Frontal cortex (tissue), 4 donors: ENCODE results near the gene TOGARAM2. TPM values are rescaled to one million over a fixed set of nuclear protein-coding genes. Genes with fewer than 3 reads are reported as not detected.

ENCODE experiments used
- DNase-seq, 2 donors: peaks; one replicate each; pipeline ENCODE4 v3.0.0; 2012; ENCODE audit warnings: low spot score in 2 of 2
- FAIRE-seq: peaks from 2 replicates; lab custom pipeline; 2012; peaks lifted over from hg19 to GRCh38; lab: Jason Lieb, UNC
- total RNA-seq: library from RNA; depleted of rRNA; stranded (reverse); fragments of >200 nt; gene quantifications from one replicate; pipeline ENCODE4 v1.2.3, GENCODE V29; 2014
- donor health status: control.
- donor health status: control.
- donor health status: control.

The TOGARAM2 gene
- total RNA-seq, 1 donor from 2014 or later = under 0.01 TPM

DNA sequence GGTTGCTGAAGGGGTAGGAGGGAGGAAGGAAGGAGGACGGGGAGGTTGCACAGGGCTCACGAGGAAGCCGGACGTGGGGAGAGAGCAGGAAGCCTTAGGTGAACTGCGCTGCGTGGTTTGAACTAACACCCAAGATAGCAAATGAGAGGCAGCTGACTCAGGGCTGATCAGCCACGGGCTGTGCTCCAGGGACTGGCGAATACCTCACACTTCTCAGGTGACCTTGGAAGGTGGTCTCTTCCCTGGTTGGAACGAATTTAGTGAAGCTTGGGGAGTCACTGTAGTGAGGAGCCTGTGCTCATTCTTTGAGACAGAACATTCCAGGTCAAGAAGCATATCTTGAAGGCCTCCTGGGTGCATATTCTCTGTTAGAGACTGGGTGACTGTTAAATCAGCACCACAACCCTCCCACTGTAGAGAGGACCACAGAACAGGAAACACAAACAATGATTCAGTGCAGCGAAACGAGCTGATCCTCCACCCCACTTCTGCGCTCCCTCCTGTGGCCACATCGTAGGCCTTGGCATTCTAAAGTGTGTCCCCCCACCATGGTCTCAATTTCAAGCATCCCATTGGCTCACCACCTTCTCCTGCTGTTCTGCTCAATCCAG is 33.8 kb downstream of the TOGARAM2 start:
- FAIRE-seq (no peak), DNase-seq (no peak)

- no peak for FAIRE-seq
- no peak for DNase-seq
Observed at GRCh38 chr2:29015701-29016470, 34.8 kb downstream of the TOGARAM2 start.

DNA sequence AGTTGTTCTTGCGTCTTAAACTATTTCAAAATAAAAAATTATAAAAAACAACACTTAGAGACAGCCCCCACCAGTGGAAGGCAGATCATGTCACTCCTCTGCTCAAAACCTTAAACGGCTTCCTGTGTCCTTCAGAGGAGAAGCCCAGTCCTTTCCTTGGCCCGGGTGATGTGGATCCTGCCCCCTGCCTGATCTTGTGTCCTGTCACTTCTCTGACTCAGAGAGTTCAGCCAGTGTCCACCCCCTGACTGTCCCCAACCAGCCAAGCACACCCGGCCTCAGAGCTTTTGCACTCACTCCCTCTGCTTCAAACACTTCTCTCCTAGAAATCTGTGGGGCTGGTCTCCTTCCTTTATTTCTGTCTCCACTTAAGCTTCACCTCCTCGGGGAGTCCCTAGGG is 35.4 kb downstream of the TOGARAM2 start:
- no peak for FAIRE-seq
- DNase-seq = no peak

- FAIRE-seq (no peak), DNase-seq (no peak)
Observed at GRCh38 chr2:29017716-29018435, 36.8 kb downstream of the TOGARAM2 start.

GRCh38 chr2:29021886-29022285 is 40.8 kb downstream of the TOGARAM2 start:
- FAIRE-seq = no peak

DNA sequence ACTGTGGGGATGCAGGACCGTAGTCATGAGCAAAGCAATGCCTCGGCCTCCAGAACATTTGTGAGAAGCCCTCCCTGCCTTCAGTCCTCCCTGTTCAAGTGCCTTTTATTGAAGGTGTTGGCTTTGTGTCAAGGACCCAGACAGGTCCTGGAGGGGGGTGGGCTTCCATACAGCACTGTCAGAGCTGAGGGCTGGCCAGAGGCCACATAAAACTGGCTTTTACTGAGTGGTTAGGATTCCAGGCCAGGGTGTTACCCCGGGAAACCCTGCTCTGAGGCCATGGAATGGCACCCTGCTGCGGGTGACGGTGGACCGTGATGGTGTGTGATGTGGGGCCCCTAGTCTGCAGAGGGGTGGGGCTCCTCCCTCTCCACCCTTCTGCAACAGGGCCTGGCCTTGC is 41.6 kb downstream of the TOGARAM2 start:
- no peak for DNase-seq
- no peak for FAIRE-seq

More at GRCh38 chr2:29021886-29022285, 40.8 kb downstream of the TOGARAM2 start:
- DNase-seq = no peak

DNA sequence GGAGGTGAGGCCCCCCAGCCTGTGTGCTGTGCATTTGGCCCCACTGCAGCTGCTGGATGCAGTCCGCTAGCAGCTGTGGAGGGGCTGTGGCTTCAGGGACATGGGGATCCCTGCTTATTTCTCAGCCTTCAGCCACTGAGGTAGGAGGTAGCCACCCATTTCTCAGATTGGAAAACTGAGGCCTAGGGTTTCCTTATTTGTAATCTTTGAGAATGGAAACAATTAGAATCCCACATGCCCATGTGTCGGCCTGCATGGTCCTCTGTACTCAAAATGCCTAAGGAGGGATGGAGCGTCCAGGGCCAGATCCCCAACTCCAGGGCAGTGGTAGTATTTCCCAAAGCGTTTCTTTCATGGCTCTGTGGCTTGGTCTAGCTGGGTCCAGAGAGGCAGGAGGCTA is 42.1 kb downstream of the TOGARAM2 start:
- DNase-seq (no peak), FAIRE-seq (no peak)

GRCh38 chr2:29024882-29025430 is 43.9 kb downstream of the TOGARAM2 start:
- DNase-seq (no peak), FAIRE-seq (no peak)

DNA sequence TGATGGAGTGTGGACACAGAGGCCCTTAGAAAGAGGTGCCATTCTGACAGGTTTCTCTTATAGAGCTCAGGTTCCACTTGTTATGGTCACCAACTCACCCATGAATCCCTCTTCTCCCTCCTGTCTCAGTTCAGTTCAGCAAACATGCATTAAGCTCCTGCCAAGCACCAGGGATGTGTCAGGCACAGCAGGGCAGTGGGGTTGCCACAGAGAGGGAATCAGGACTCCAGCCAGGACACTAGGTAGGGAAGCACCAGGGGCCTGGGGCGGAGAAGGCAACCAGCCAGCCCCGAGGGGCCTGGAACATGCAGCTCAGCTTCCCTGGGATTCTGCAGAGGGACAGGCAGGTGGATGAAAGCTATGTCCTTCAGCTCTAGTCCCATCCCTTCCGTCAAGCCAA is 44.6 kb downstream of the TOGARAM2 start:
- no peak for FAIRE-seq

GRCh38 chr2:29031046-29031445 is 49.9 kb downstream of the TOGARAM2 start:
- no peak for DNase-seq
- no peak for FAIRE-seq

More for the DNA sequence above, 44.6 kb downstream of the TOGARAM2 start:
- DNase-seq = no peak

DNA sequence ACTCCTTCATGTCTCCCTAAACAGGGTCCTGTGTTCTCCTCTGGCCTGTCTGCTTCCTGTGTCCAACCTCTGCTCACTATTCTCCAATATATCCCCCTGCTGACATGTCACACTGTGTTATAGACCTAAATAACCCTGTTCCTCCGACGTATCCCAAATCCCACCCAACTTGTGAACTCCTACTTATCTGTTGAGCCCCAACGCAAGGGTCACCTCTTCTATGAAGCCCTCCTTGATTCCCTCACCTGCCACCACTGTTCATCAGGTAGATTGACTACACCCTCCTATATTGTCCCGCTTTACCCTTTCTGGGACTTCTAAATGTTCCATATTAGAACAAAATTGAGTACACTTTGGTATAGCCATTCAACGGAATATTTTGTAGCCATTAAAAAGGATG is 51.1 kb downstream of the TOGARAM2 start:
- no peak for DNase-seq
- FAIRE-seq = no peak

GRCh38 chr2:29033172-29033571 is 52.1 kb downstream of the TOGARAM2 start:
- FAIRE-seq (no peak), DNase-seq (no peak)

DNA sequence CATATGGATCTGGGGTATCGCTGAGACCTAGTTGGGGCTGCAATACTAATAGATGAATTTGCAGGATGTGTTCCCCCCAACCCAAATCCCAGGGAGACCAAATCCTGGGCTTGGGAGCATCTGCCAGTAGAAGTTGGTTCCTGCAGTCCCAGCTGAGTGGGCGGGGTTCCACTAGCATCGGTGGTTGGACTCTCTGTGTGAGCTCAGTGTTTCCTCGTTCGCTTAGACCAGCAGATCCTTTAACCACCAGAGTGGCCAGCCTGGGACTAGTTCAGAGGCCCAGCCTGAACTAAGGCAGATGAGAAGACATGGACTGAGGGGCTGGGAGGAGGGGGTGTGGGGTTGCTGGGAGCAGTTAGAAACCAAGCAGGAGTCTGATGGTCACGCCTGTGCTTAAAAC is 52.6 kb downstream of the TOGARAM2 start:
- DNase-seq (no peak), FAIRE-seq (no peak)

DNA sequence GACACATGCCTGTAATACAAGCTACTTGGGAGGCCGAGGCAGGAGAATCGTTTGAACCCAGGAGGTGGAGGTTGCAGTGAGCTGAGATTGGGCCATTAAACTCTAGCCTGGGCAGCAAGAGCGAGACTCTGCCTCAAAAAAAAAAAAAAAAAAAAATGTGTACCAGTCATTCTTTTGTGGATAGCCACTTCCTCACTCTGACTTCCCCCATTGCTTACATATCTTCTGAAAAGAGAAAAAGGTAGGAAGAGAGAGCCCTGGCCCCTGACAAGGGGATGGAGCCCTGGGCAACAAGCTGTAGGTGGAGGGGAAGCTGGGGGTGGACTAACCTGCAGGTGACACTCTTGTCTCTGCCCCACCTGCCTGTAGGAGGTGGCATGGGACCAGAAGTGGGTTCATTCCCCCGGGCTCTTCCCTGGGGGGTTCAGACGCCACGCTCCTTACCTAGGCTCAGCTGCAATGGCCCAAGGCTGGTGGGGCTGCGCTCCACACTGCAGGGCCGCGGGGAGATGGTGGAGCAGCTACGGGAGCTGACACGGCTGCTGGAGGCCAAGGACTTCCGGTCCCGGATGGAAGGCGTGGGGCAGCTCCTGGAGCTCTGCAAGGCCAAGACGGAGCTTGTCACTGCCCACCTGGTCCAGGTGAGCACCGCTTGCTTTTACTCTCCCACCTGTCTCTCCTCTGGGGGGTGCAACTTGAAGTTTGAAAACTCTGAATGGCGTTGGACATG is 54.1 kb downstream of the TOGARAM2 start:
- DNase-seq (no peak), FAIRE-seq (no peak)

DNA sequence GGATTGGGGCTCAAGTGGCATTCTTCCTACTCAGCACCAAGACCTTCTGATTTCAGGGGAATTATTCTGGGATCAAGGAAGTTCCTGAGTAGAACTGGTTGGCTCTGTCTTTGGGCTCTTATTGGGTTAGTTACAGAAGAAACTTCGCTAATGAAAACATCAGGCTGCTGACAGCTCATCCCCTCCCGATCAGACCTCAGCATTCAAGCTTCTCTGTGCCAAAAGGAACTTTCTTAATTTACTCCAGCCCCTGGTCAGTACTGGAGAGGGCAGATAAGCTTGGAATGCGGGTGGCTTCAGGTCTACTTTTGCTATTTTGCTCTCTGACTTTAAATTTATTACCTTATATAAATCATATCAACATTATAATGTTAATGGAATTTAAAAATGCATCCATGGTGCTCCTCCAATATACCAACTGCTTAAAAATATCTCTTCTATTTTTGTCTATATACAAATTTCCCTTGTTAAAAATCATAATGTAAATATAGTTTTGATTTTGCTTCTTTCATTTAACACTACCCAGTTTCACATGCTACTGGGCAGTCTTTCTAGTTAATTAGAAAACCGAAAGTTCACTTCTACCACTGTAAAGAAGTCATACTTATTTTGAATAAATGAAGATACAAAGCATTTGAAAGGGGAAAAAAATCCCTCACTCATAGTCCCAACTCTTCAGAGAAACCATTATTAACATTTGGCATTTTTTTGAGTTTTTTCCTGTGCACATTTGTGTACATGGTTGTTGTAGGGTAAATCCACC is 58.8 kb downstream of the TOGARAM2 start:
- no peak for FAIRE-seq
- no peak for DNase-seq

GRCh38 chr2:29040552-29040951 is 59.5 kb downstream of the TOGARAM2 start:
- no peak for DNase-seq
- no peak for FAIRE-seq

- DNase-seq = no peak
- FAIRE-seq = no peak
Observed at GRCh38 chr2:29041161-29041660, 60.1 kb downstream of the TOGARAM2 start.

GRCh38 chr2:29042561-29043075 is 61.5 kb downstream of the TOGARAM2 start:
- DNase-seq (no peak), FAIRE-seq (no peak)

DNA sequence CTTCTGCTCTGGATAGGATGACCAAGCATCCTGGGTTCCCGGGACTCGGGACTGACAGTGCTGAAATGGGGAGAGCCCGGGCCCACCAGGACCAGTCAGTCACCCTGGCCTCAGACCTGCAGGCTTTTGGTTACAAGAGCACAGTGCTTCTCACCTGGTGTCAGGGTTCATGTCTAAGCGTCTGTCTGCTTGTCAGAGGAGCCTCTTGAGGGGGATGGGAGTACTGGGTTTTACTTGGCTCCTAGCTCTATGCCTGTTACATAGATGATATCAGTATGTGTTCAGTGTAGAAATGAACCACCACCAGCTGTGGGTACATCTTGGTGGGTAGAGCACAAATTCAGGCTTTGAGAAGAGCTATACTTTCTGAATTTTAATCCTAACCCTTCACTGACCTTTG is 63.4 kb downstream of the TOGARAM2 start:
- no peak for FAIRE-seq
- DNase-seq = no peak
